GM21390 (cell line): Measurements from ENCODE around the gene CDK12.

ENCODE experiments used
- ATAC-seq: cut with Tn5 transposase; IDR thresholded peaks from one replicate; pipeline ENCODE4 v1.9.1; 2021; ENCODE audit not compliant: unreplicated experiment

Gene CDK12

DNA sequence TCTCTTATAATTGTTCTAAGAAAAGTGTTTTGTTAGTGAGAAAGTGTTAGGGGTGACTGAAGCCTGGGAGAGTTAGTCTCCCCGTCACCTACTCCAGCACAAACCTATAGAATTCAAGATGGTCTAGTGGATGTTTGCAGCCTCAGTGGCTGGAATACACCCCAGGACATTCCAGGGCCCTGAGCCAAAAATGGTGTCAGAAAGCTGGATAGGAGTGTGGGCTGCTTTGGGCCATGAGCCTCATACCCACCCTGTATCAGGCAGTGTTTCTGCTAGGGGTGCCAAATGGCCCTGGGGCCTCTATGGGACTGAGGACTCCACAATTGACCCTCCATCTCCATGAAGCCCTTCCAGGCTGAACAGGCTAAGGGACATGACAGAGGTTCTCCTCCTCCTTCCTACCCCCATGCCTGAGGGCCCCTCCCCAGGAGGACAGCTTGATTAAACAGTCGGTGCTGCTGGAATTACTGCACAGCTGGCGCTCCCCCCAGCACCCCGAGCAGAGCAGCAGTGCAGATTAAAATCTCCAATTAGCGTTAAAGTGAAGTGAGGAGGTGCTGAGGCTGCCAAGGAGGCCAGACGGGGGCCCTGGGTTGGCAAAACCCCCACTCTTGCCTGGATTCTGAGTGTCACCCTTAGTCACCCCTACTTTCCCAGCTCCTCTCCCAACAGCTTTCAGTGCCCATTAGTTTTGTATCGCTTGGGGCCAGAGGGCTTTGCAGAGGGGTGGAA lies 87.4 kb downstream of the CDK12 start:
- ATAC-seq: no peak

DNA sequence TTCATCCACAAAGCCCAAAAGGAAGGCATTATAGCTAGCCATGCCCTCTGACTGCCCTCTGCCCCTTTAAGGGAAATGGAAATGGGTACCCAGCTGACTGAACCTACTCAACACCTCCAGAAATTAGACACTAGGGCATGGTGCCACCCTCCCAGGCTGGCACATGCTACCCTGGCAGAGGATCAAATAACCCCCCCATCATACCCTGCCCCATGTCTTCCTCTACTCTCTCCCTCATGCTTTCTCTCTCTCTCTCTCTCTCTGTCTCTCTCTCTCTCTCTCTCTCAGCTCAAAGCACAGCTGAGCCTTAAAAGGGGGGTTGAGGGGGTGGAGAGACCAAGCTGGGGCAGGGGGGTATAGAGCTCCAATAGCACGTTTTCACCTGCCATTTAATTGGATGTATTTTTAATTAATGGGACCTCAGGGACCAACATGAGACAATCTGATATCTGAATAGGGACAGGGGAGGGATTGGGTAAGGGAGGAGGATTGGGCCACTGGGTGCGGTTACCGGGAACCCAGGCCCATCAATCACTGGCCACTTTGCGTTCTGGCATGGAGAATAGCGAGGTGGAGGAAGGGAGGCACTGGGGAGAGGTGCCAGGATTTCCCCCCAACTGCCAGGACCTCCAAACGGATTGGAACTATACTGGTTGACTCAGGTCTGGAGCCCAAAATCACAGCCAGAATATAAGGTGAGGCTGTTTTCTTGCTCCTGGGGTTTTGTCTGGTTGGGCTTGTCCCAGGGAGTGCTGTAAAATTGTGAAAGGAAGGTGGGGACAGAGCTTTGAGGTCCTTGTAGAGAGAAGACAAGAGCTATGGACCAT lies 88.7 kb downstream of the CDK12 start:
- ATAC-seq: no peak

DNA sequence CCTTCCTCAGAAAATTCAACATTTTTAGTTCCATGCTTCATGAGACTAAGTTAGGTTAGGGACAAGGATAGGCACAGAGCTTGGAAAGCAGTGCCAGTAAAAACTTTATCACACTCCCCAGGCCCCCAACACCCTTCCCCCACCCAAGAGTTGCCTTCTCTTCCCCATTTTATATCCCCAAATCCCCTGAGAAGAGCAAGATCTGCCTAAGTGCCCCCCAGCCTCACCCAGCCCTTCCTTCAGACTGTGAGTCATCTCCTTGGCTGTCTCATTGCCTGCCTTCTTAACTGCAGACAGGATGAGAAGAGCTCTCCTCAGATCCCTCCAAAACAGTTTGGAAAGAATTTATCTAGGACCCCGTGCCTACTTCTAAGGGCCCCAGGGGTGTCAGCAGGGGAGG lies 90.6 kb downstream of the CDK12 start:
- ATAC-seq: no peak

DNA sequence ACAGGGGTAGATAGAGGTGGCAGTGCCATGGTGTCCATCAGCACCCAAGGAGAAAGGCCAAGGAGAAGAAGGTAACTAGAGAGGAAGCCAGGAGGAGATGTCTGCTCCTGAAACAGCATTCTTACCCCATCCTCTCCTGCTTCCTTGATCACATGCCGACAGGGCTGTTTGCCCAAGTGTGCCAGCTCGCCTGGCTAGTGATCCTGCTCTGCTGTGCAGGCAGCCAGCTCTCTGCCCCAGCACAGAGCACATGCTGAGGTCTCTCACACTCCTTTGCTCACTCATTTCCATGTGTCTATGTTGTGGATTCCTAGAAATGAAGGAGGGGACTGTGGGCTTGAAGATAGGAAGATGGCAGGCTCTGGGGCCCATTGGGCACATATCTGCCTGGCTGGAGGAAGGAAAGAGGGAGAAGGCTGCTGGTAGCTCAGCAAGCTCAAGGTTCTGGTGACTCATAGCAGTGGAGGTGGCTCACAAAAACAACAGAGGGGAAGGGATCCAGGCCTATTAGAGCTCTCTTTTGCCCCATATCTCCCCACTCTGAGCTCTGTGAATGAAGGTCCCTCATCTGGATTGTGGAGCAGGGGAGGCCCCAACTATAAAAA lies 92.2 kb downstream of the CDK12 start:
- no peak for ATAC-seq

DNA sequence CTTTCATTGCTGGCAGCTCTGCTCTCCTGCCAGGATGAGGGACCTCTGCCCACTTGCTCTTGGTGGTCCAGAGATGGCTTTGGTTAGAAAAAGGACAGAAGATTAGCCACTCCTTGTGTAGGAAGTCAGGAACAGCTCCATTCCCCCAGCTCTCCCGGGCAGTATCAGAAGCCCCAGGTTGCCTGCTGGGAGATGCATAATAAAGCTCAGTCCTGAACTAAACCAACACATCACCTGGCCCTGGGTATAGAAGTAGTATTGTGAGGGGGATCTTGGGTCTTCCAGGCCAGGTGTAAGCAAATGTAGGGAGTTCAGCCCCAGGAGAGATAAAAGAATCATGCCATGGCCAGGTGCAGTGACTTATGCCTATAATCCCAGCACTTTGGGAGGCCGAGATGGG lies 94.1 kb downstream of the CDK12 start:
- ATAC-seq: no peak

DNA sequence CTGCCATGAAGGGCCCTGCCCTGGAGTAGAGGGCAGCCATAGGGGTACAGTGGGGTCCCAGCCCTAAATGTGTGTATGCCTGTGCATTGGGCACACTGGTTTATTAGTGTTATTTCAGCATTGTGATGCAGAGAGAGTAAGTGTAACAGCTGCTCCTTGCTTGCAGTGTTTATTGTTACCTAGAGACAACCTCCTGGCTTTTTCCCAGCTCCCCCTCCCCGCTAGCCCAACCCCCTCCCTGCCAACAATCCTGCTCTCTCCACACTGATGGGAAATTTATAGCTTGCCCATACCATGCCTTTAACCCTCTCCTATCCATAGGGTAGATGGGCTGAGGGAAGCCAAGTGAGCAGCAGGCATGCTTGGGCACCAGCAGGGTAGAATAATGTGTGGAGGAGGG lies 95.1 kb downstream of the CDK12 start:
- no peak for ATAC-seq

DNA sequence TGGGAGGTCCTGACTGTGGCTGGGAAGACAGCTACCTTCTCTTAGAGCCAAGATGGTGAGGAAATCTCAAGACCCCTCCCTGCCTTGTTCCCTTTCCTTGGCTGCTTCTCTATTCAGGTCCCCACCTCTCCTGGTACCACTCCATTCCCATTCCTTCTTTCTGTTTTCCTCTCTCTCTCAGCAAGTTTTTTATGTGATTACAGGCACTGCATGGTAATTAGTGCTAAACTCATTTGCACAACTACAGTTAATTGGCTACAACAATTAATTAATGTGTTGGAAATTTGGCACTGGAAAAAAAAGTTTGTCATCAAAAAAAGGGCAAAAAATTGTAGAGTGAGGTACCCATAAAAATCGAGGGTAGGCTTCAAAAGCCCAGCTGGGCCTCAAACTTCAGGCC lies 101.1 kb downstream of the CDK12 start:
- no peak for ATAC-seq

DNA sequence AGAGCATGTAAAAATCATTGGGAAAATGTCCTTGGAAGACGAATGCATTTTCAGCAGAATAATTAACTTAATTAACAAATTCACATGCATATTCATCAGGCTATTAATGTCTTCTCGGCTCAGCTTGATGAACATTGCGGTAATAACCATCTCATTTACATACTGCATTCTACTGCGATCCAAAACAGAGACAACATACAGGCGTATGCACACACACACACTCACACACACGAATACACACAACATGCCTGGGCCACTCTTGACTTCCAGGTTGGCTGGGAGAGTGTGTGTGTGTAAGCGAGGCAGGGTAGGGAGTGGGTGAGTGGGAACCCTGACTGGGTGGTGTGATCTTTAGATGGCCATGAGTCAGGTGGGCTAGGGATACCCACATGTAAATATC lies 101.7 kb downstream of the CDK12 start:
- no peak for ATAC-seq

DNA sequence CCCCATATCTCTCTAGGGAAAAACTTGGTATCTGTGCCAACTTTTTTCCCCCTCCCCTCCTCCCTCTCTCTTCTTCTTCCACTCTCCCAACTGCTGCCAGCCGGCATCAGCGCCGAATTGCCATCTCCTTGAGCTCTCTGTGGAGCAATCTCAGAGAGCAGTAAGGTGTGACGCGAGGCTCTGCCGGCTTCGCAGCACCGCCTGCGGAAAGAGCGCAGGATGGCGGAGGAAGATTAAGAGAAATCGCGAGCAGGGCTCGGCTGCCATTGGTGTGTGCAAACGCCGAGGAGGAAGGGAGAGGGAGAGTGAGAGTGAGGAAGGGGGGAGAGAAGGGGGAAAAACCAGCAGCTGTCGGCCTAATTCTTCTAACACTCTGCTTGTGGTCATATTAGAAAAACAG lies 102.2 kb downstream of the CDK12 start:
- no peak for ATAC-seq

DNA sequence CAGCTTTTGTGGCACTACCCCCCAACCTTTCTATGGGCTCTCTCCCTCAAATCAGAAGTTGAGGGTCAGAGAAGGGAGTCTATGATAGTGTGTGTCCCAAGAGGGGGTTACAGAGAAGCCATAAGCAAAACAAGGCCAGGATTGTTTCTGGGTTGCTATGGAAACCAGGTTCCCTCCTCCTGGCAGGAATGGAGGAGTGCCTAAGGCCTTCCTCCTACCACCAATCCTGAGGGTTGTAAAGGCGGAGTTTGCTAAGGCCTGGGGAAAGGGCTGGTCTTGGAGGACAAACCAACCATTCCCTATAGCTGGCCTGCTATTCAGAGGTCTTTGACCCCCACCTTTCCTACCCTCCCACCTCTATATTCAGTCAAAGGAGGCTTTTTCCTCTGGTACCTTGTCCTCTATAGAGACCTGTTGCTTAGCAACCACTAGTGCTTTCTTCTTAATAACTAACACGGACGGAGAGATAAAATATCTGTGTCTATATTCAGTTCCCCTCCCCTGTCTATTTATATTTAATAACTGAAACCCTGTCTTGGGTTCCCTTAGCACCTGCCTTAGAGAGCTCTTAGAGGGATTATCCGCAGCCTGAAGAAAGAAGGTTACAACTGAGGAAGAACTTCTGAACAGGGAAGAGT lies 103.0 kb downstream of the CDK12 start:
- no peak for ATAC-seq

DNA sequence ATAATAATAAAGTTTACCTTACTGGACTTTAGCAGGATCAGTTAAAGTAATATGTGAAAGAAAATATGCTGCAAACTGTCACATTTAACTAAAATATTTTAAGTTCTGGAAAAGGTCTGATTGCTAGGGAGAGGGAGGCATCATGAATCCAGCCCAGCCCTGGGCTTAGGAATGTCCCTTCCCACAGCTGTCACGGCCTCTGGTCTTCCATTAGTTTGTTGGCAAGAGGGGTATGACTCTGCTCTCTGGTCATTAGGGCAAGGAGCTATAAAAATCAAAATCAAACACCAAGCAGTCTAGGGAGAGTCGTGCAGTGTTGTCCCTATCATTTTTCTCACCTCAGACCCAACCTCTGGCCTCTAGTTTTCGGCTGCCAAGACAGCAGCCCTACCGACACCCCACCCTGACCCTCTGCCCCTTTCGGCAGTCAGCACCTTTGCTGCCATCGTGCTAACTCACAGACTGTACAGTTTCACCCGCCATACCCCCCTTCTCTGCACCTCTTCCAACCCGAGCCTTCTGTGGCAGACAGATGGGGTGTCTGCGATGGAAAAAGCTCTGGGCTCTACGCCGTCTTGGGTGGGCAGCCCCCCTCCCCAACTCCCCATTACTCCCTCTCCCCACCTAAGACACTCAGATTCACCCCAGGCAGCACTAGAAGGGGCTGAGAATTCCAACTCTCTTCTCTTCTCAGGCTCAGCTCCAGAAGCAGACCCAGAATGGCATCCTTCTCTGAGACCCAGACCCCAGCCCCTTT lies 105.0 kb downstream of the CDK12 start:
- no peak for ATAC-seq

DNA sequence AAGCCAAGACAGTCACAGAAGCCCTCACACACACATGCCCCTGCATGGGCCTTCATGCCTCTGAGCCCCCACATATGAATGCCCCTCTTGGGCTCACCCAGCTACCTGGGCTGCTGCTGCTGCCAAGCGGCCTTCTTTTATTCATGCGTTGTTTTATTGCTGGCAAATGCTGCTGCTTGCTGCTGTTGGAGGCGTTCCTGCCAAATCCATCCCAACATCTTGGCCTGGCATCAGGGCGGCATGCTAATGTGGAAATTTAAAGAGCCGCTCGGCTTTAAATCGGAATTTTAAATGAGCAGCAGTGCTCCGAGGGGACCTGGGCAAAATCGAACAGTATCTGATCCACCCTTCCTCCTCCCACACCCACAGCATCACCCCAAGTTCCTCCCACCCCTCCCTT lies 107.4 kb downstream of the CDK12 start:
- no peak for ATAC-seq

DNA sequence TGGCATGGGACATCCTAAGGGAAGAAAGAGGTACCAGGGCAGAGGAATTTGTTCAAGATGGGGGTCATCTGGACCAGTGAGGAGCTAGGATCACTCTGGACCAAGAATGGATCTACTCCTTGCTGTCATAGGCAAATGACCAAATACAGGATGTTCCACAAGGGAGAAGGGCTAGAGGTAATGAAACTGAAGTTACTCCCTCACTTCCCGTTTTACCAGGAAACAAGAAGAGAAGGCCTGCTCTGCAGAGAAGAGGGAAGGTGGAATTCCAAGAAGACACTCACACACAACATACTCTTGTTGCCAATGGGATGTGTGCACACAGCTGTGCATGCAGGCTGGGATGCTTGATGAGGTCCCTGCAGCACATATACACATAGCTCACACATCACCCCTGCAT lies 107.8 kb downstream of the CDK12 start:
- no peak for ATAC-seq

DNA sequence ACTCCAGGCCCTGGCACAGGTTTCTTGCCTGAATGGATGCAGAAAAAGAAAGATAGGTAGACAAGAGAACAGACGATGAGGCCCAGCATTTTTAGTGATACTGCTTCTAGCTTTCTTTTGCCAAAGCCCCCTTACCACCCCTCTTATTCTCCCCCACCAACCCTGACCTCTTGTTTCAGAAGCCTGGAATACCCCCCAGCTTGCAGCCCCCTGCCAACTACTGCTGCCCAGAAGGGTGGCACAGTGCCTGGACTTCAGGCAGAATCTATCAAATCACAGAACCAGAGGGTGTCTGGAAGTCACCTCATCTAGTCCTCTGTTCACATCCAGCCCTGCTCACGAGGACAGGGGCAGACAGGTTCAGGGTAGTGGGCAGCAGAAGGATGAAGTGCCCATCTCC lies 110.8 kb downstream of the CDK12 start:
- no peak for ATAC-seq

DNA sequence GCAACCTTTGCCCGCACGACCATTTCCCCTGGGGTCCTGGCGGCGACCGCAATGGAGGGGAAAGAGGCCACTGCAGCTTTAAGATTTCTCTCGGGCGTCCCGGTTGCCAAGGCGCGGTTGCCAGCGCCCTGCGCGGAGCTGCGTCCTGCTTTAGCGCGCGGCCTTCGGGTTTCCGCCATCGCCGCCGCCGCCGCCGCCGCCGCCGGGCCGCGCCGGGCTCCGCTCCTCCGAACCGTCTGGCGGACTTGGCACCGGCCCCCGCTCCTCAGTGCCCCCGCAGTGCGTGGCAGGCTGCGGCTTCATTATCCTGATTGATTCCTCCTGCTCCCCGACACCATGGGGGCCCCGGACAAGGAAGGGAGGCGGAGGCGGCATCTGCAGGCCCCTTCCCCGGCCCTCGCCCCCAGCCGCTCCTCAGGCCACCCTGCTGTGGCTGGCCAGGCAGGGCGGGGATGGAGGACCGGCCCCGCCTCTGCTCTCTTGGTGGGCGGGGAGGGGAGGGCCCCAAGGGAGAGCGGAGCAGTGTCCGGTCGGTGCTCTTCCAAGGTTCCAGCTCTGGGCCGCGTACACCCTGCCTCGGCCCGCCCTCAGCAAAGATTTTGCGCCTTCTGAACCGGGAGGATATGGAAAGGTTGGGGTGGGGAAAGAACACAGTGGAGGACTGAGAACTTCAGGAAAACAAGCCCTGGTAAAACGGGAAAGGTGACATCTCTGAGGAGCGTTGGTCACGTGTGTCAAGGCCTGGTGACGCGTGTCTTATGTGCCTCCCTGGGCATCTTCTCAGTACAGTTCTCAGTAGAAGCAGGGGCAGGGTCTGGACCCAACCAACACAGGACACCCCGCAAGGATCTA lies 112.4 kb downstream of the CDK12 start:
- no peak for ATAC-seq

DNA sequence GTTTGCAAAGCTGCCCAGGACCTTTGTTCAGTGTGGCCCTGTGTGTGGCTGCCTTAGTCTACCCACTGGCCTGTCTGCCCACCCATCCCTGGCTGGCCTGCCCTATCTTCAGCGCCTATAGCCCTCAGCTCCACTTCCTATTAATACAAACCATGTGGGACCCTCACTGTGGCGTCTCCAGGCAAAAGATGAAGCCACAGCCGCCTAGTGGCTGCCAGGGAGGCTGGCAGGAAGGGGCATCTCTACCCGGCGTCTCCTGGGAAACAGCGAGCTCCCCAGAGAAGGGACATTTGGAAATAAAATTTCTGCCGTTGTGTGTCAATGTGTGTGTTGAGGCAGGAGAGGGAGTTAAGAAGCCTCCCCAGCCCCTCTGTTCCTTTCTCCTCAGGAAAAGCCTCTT lies 114.9 kb downstream of the CDK12 start:
- no peak for ATAC-seq

DNA sequence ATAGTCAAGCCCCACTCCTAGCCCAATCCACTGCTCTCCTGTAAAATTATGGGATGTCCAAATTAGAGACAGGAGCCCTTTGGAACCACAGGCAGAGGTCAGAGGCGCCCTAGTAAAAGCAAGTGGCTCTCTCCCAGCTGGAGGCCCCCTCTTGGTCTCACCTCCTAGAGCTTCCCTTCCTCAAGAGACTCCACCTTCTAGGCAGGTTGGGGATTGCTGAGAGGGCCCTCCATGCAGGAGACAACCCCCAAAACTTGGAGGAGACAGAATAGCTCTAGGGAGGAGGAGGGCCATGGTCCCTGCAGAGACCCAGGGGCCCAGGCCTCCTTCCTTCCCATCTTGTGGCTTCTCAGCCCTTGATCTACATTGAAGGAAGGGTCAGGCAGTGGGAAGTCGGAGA lies 117.0 kb downstream of the CDK12 start:
- no peak for ATAC-seq

DNA sequence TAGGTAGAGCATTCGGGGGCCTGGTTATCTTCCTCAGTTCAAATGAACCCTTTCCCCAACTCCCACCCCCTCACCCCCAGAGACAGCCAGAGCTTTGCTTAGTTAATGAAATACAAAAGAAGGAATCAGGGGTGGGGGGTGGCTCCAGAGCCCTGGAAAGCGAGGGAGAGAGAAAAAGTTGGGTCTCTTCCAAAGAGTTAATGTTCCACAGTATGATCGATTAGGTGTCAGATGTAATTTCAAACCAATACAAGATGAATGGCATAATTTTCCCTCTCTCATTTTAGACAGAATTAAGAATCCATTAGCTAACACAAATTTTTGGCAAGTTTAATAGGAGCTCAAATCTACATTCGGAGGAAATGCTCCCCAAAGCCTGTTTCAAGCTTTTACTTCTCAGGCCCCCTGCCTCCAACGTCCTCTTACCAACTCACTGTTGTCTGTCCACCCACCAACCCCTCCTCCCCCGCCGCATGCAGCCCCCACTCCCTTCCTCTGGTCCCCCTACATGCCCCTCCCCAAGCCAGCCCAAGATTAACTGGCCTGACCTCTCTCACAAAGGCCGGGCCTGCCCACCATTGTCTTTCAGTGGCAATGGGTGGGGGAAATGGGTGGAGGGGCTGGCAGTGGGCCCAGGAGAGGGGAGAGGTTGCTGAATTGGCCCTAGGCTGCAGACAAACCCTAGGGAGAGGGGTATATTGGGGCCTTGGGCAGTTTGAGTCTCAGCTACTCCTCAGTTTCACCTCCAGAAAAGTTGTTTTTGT lies 118.2 kb downstream of the CDK12 start:
- no peak for ATAC-seq

DNA sequence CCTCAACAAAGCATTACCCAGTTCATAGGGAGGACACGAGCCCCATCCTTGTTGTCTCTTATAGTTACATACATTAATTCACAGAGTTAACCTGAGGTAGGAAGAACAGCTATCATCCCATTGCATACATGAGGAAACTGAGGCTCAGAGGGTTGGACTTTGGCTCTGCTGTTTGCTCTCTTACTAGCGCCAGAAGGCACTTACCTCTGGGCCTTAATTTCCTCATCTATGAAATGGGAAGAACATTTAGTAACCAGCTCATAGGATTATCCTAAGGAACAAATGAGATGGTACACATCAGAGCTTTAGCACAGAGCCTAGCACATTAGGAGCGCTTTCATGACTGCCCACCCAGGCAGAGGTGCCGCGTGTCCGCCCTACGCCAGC lies 118.8 kb downstream of the CDK12 start:
- ATAC-seq: no peak
